Smooth muscle cell (in vitro differentiated cells): ENCODE measurements around the gene MROH2A. TPM values are rescaled to one million over a fixed set of nuclear protein-coding genes. Genes with fewer than 3 reads are reported as not detected.

Experiments used
- DNase-seq: peaks from one replicate; lab custom pipeline; 2025; ENCODE audit not compliant: unreplicated experiment; lab: John Stamatoyannopoulos, UW
- H2AFZ ChIP-seq: fragments of 200-600 bp; sonication (generic); 2 replicates; pipeline ENCODE4 v1.6.0; 2016; ENCODE audit warnings: antibody characterized with exemption, low read depth, mild to moderate bottlenecking
- H3F3A ChIP-seq: fragments of 200-600 bp; sonication (generic); 2 replicates; pipeline ENCODE4 v1.6.0; 2017; ENCODE audit warnings: antibody characterized with exemption, low read depth
- H3K27ac ChIP-seq: fragments of 200-600 bp; sonication (generic); 2 replicates; pipeline ENCODE4 v1.5.1; 2016; ENCODE audit warnings: low read depth, mild to moderate bottlenecking
- H3K27me3 ChIP-seq: fragments of 200-600 bp; sonication (generic); 2 replicates; pipeline ENCODE4 v1.6.1; 2016; ENCODE audit warnings: low read depth, mild to moderate bottlenecking
- H3K36me3 ChIP-seq: fragments of 200-600 bp; sonication (generic); 2 replicates; pipeline ENCODE4 v1.5.1; 2016; ENCODE audit warnings: low read depth
- H3K4me1 ChIP-seq: fragments of 200-600 bp; sonication (generic); 2 replicates; pipeline ENCODE4 v1.5.1; 2016; ENCODE audit warnings: low read depth
- H3K4me2 ChIP-seq: fragments of 200-600 bp; sonication (generic); 2 replicates; pipeline ENCODE4 v1.6.0; 2016; ENCODE audit warnings: mild to moderate bottlenecking
- H3K4me3 ChIP-seq: fragments of 200-600 bp; sonication (generic); 2 replicates; pipeline ENCODE4 v1.5.1; 2016; ENCODE audit warnings: mild to moderate bottlenecking
- H3K79me2 ChIP-seq: fragments of 200-600 bp; sonication (generic); 2 replicates; pipeline ENCODE4 v1.6.0; 2016; ENCODE audit warnings: low read depth, mild to moderate bottlenecking
- H3K9ac ChIP-seq: fragments of 200-600 bp; sonication (generic); 2 replicates; pipeline ENCODE4 v1.6.0; 2016; ENCODE audit warnings: low read depth
- H3K9me3 ChIP-seq: fragments of 200-600 bp; sonication (generic); replicated peaks from 2 replicates; pipeline ENCODE4 v1.5.1; 2016; ENCODE audit warnings: low read depth
- H4K20me1 ChIP-seq: fragments of 200-600 bp; sonication (generic); 2 replicates; pipeline ENCODE4 v1.6.0; 2016; ENCODE audit warnings: low read depth
- CTCF ChIP-seq: fragments of 200-600 bp; sonication (generic); IDR thresholded peaks from 2 replicates; pipeline ENCODE4 v1.5.1; 2017; ENCODE audit warnings: borderline replicate concordance, mild to moderate bottlenecking, antibody characterized with exemption; ENCODE audit not compliant: insufficient read depth, poor library complexity, severe bottlenecking
- WGBS: methylation state at CpG from one replicate; pipeline ENCODE4 v1.1.7; 2016; ENCODE audit warnings: low lambda C conversion rate; 5-methylcytosine and 5-hydroxymethylcytosine counted together
- polyA plus RNA-seq: library from polyadenylated mRNA; unstranded; fragments of >200 nt; fragmentation: Nextera tagmentation; extraction: Ambion mirVana; gene quantifications from 2 replicates; pipeline ENCODE4 v1.2.1, GENCODE V29; 2016
- total RNA-seq: library from RNA; depleted of rRNA; stranded (reverse); fragments of >200 nt; gene quantifications from 2 replicates; pipeline ENCODE4 v1.2.3, GENCODE V29; 2014

Gene MROH2A
- total and polyA plus RNA-seq, 2 experiments from 2014 or later, result not detected

GRCh38 chr2:233846387-233847247 lies 68.5 kb downstream of the MROH2A start:
- Histone ChIP-seq H3K4me2 (no peak overlapping the region), H3K4me1 (no peaks in the 10 kb centered on the region), H3K36me3 (no peaks in the 10 kb centered on the region), H3K9me3 (no peaks in the 10 kb centered on the region), H3K79me2 (peaks cover 17% of the 10 kb centered on the region), H3K4me3 (no peak overlapping the region), H4K20me1 (no peaks in the 10 kb centered on the region), H2AFZ (no peak overlapping the region), H3K27ac (no peak overlapping the region), H3F3A (no peaks in the 10 kb centered on the region), H3K27me3 (no peaks in the 10 kb centered on the region), H3K9ac (no peak overlapping the region)
- WGBS, result 90% methylated on average over 16 of the region's 16 CpGs
- no peak for DNase-seq
- TF ChIP-seq CTCF, result no peak

GRCh38 chr2:233847248-233847898 lies 69.2 kb downstream of the MROH2A start:
- Histone ChIP-seq H3K4me2 (no peak overlapping the region), H3K27me3 (no peaks in the 10 kb centered on the region), H3K36me3 (no peaks in the 10 kb centered on the region), H3K27ac (no peak overlapping the region), H3K9ac (no peak overlapping the region), H3K79me2 (peaks cover 24% of the 10 kb centered on the region), H2AFZ (no peak overlapping the region), H3K4me1 (peaks cover 6% of the 10 kb centered on the region), H4K20me1 (no peaks in the 10 kb centered on the region), H3K4me3 (no peak overlapping the region), H3K9me3 (no peaks in the 10 kb centered on the region), H3F3A (no peaks in the 10 kb centered on the region)
- no peak for TF ChIP-seq CTCF
- DNase-seq, result no peak
- 98% methylated on average over 13 of the region's 13 CpGs for WGBS

GRCh38 chr2:233848276-233848675 lies 70.1 kb downstream of the MROH2A start:
- H4K20me1 ChIP-seq, result no peaks in the 10 kb centered on the region
- DNase-seq, result no peak
- H3K9me3 ChIP-seq, result no peaks in the 10 kb centered on the region
- no peaks in the 10 kb centered on the region for H3K36me3 ChIP-seq
- peaks cover 33% of the 10 kb centered on the region for H3K79me2 ChIP-seq
- TF ChIP-seq CTCF, result no peak
- peaks cover 14% of the 10 kb centered on the region for H3K4me1 ChIP-seq
- 97% methylated on average over 13 of the region's 13 CpGs for WGBS
- no peak overlapping the region for H2AFZ ChIP-seq
- H3K27me3 ChIP-seq, result no peaks in the 10 kb centered on the region
- no peak overlapping the region for H3K4me2 ChIP-seq
- no peaks in the 10 kb centered on the region for H3F3A ChIP-seq
- no peak overlapping the region for H3K9ac ChIP-seq
- no peak overlapping the region for H3K27ac ChIP-seq
- no peak overlapping the region for H3K4me3 ChIP-seq
